Stomach (tissue), 9 donors: Measurements from ENCODE around the gene ZNF358. TPM values are rescaled to one million over a fixed set of nuclear protein-coding genes. Genes with fewer than 3 reads are reported as not detected.

Source experiments
- DNase-seq, 2 donors: peaks; one replicate each; pipeline versions ENCODE4 v3.0.0 to v3.0.0-alpha.2; 2013 to 2019
- H3K27ac ChIP-seq, 5 donors: fragments of 200-600 bp in 4 of 5; sonication (generic) in 4 of 5; one replicate each; pipeline ENCODE4 v1.5.1; 2013 to 2019; ENCODE audit warnings: mild to moderate bottlenecking in 1 of 5, moderate library complexity in 1 of 5
- H3K27me3 ChIP-seq, 3 donors: fragments of 200-600 bp; sonication (generic); one replicate each; pipeline ENCODE4 v1.5.1; 2017 to 2019; ENCODE audit warnings: mixed run types in 1 of 3
- H3K36me3 ChIP-seq, 4 donors: fragments of 200-600 bp; sonication (generic); 1 replicate in 3 of 4; 2 replicates in 1 of 4; pipeline ENCODE4 v1.5.1; 2016 to 2019
- H3K4me1 ChIP-seq, 4 donors: fragments of 200-600 bp; sonication (generic); one replicate each; pipeline ENCODE4 v1.5.1; 2016 to 2019
- H3K4me3 ChIP-seq, 4 donors: fragments of 200-600 bp; sonication (generic) in 3 of 4; one replicate each; pipeline ENCODE4 v1.5.1; 2016 to 2019; ENCODE audit warnings: mild to moderate bottlenecking in 1 of 4
- H3K9me3 ChIP-seq, 4 donors: fragments of 200-600 bp; sonication (generic); one replicate each; pipeline ENCODE4 v1.5.1; 2016 to 2019
- CTCF ChIP-seq, 7 experiments: fragments of 450-650 bp in 4 of 7; fragments of 200-600 bp in 3 of 7; sonication (generic) in 3 of 7; IDR thresholded peaks; one replicate each; pipeline ENCODE4 v1.5.1; 2016 to 2019; ENCODE audit warnings: antibody characterized with exemption in 7 of 7, control low read depth in 2 of 7, mild to moderate bottlenecking in 1 of 7
- EP300 ChIP-seq: sonication (generic); formaldehyde crosslinking; IDR thresholded peaks from one replicate; pipeline ENCODE4 v1.6.1; 2017; ENCODE audit warnings: antibody characterized with exemption
- POLR2A ChIP-seq, 4 donors: fragments of 450-650 bp; IDR thresholded peaks; one replicate each; pipeline ENCODE4 v1.6.1; 2016; ENCODE audit warnings: antibody characterized with exemption in 4 of 4, control low read depth in 2 of 4, mild to moderate bottlenecking in 1 of 4, moderate library complexity in 1 of 4
- POLR2AphosphoS5 ChIP-seq, 3 donors: sonication (generic); formaldehyde crosslinking; IDR thresholded peaks; one replicate each; pipeline ENCODE4 v1.6.1; 2016; ENCODE audit warnings: antibody characterized with exemption in 3 of 3
- WGBS, 5 donors: extraction: QIAGEN DNeasy Blood & Tissue Kit in 3 of 5; methylation state at CpG; one replicate each; pipeline versions ENCODE4 v1.1.5 to v1.1.7; 2013 to 2018; 5-methylcytosine and 5-hydroxymethylcytosine counted together
- intact Hi-C: fragments of 100-400 bp; cut with DNase I; formaldehyde crosslinking; loops from one replicate; pipeline ENCODE4 v1.15.1; 2023; ENCODE audit warnings: low total_unique reads
- polyA plus RNA-seq, 3 donors: library from polyadenylated mRNA; stranded (reverse); fragments of 200-250 nt; gene quantifications; one replicate each; pipeline ENCODE4 v1.2.3, GENCODE V29; 2013
- total RNA-seq, 5 donors: library from RNA; depleted of rRNA; stranded (reverse); fragments of >200 nt; gene quantifications; one replicate each; pipeline versions ENCODE4 v1.1.0 to v1.2.3, GENCODE V29; 2014 to 2016
- donor health status: healthy with polysubstance abuse.
- donor health status: Bipolar disorder and iron deficiency.
- donor health status: healthy.

The ZNF358 gene
- total and polyA plus RNA-seq, 8 donors = 6.2 to 304 (median 74.1) TPM

DNA sequence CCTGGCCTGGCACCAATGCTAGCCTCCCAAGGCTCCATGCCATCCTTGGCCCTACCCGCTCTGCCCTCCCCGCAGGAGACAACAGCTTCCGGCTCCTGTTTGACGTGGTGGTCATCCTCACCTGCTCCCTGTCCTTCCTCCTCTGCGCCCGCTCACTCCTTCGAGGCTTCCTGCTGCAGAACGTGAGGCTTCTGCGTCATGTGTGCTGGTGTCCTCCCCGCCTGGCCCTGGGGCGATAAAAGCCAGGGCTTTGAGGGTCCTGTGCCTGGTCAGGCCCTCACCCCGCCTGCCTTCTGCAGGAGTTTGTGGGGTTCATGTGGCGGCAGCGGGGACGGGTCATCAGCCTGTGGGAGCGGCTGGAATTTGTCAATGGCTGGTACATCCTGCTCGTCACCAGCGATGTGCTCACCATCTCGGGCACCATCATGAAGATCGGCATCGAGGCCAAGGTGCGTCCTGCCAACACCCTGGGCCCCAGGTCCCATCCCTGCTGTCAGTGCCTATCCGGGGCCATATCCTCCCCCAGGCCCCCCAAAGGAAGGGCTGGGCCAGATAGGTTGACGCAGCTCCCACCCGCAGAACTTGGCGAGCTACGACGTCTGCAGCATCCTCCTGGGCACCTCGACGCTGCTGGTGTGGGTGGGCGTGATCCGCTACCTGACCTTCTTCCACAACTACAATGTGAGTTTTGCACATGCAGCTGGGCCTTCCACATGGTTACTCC lies 12.8 kb downstream of the ZNF358 start:
- WGBS, 5 donors = 91 to 95% (median 92%) methylated on average over 32 of the region's 32 CpGs
- Histone ChIP-seq H3K27me3 (no peaks in the 10 kb centered on the region), H3K9me3 (no peaks in the 10 kb centered on the region), H3K27ac (no peak overlapping the region), H3K4me3 (no peak overlapping the region), H3K36me3 (peaks cover 15 to 81% (median 70%) of the 10 kb centered on the region in 4 donors), H3K4me1 (peaks cover 1 to 23% (median 13%) of the 10 kb centered on the region in 4 donors)
- intact Hi-C loops = no loop called here
- DNase-seq = no peak
- no peak for TF ChIP-seq POLR2A (IDR thresholded peaks at IDR 0.05)
- TF ChIP-seq CTCF (IDR thresholded peaks at IDR 0.05) = no peak
- TF ChIP-seq EP300 = no peak
- no peak for TF ChIP-seq POLR2AphosphoS5 (IDR thresholded peaks at IDR 0.05)

- no peak for TF ChIP-seq POLR2AphosphoS5 (IDR thresholded peaks at IDR 0.05)
- TF ChIP-seq POLR2A (IDR thresholded peaks at IDR 0.05) = no peak
- TF ChIP-seq EP300 = no peak
- TF ChIP-seq CTCF (IDR thresholded peaks at IDR 0.05) = no peak
- Histone ChIP-seq H3K4me3 (no peak overlapping the region), H3K9me3 (no peaks in the 10 kb centered on the region), H3K36me3 (peaks cover 15 to 80% (median 69%) of the 10 kb centered on the region in 4 donors), H3K4me1 (peaks cover 0 to 21% (median 13%) of the 10 kb centered on the region in 4 donors), H3K27me3 (no peaks in the 10 kb centered on the region), H3K27ac (no peak overlapping the region)
- 77 to 86% (median 79%) methylated on average over 9 to 15 of the region's 15 CpGs for WGBS, 5 donors
- intact Hi-C loops = no loop called here
- no peak for DNase-seq
Observed at GRCh38 chr19:7529246-7529600, 13.3 kb downstream of the ZNF358 start.

DNA sequence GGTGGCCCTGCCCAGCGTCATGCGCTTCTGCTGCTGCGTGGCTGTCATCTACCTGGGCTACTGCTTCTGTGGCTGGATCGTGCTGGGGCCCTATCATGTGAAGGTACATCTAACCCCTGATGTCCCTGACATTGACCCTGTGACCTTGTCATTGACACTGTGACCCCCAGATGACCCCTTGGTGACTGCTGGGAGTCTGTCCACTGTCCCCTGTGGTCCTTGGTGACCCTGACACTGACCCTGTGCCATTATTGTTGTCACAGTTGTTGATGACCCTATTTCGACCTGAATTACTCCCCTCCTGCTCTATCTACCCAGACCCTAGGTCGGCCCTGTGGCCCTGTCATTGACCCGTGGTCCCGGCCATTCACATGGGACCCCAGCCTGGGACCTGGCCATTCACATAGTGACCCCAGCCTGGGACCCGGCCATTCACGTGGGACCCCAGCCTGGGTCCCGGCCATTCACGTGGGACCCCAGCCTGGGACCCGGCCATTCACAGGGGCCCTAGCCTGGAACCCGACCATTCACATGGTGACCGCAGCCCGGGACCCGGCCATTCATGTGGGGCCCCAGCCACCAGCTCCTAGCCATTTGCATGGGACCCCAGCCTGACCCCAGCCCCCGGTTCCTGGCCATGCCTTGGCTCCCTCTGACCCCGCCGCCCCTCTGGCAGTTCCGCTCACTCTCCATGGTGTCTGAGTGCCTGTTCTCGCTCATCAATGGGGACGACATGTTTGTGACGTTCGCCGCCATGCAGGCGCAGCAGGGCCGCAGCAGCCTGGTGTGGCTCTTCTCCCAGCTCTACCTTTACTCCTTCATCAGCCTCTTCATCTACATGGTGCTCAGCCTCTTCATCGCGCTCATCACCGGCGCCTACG lies 13.9 kb downstream of the ZNF358 start:
- WGBS, 5 donors = 93 to 96% (median 96%) methylated on average over 23 to 33 of the region's 33 CpGs
- DNase-seq = no peak
- Histone ChIP-seq H3K27me3 (no peaks in the 10 kb centered on the region), H3K4me1 (peaks cover 0 to 22% (median 12%) of the 10 kb centered on the region in 4 donors), H3K27ac (no peak overlapping the region), H3K36me3 (peaks cover 15 to 74% (median 66%) of the 10 kb centered on the region in 4 donors), H3K9me3 (no peaks in the 10 kb centered on the region), H3K4me3 (no peak overlapping the region)
- intact Hi-C loops = no loop called here
- TF ChIP-seq CTCF (IDR thresholded peaks at IDR 0.05) (no peak), POLR2A (IDR thresholded peaks at IDR 0.05) (no peak), EP300 (no peak), POLR2AphosphoS5 (IDR thresholded peaks at IDR 0.05) (no peak)

DNA sequence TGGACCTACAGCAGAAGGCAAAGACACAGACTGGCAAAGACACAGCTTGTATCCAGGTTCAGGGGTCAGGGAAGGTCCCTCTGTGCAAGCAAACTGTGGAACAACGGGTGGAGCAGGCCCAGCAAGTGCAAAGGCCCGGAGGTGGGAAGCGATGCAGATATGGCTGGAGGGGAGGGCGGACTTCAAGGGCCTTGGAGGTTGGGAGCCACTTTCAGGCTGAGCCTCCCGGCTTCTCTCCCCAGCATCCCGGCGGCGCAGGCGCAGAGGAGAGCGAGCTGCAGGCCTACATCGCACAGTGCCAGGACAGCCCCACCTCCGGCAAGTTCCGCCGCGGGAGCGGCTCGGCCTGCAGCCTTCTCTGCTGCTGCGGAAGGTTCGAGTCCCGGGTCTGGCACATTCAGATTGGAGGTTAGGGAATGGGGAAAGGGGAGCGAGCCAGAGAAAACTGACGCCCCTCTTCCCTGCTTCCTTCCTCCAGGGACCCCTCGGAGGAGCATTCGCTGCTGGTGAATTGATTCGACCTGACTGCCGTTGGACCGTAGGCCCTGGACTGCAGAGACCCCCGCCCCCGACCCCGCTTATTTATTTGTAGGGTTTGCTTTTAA lies 17.5 kb downstream of the ZNF358 start:
- 21 to 32% (median 24%) methylated on average over 24 to 30 of the region's 30 CpGs for WGBS, 5 donors
- peak overlapping the region; percentile 92 to 94 (median 92) for H3K27ac ChIP-seq
- TF ChIP-seq EP300 (no peak), POLR2A (IDR thresholded peaks at IDR 0.05) (no peak), POLR2AphosphoS5 (IDR thresholded peaks at IDR 0.05) (no peak), CTCF (IDR thresholded peaks at IDR 0.05) (no peak)
- H3K9me3 ChIP-seq = no peaks in the 10 kb centered on the region
- peaks cover 7 to 31% (median 25%) of the 10 kb centered on the region in 4 donors for H3K4me1 ChIP-seq
- H3K27me3 ChIP-seq = no peaks in the 10 kb centered on the region
- H3K36me3 ChIP-seq = peaks cover 17 to 54% (median 46%) of the 10 kb centered on the region in 4 donors
- DNase-seq = peak; percentile 61 to 85
- intact Hi-C loops = no loop called here
- peak overlapping the region; percentile 77 to 82 (median 80) for H3K4me3 ChIP-seq
